ENCODE data around the gene MTFR2.

Gene MTFR2

DNA sequence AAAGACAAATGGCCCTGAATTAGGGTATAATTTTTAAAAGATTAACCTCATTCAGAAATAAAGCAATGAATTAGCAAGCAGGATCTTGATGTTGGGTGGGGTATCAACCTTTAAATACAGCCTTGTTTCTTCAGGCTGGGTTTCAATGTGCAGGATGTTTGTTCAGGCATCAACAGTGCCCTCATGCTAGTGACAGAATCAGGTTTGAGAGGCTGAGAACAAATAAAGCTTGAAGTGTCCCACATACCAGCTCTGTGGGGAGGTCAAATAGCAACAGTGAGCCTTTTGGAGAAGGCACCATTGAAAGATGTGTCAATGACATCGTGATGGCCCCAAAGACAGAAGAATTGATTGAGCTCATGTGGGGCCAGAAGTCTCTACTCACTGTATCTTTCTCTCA lies 68.2 kb downstream of the MTFR2 start:
- DNase-seq, result no peak

DNA sequence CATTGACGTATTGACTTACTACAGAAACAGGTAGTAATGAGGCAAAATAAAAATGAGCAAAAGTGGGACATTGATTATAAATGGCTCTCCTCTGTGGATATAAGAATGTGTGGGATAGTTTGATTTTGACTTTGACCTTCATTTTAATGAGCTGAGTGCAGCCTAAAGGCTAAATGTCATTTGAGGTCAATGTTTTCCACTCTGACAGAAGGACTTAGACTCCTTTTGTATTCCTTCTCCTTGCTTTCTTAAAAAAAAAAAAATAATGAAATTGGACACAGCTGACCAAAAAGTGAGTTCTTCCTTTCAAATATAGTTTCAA lies 68.6 kb downstream of the MTFR2 start:
- no peak for DNase-seq

Measured in NCI-H2171 (cell line).